GM21515 (cell line): ENCODE data around the gene ERCC6.

Source experiments
- ATAC-seq: cut with Tn5 transposase; IDR thresholded peaks from one replicate; pipeline ENCODE4 v1.9.1; 2021; ENCODE audit not compliant: unreplicated experiment

Gene ERCC6

GRCh38 chr10:49512121-49512809 lies 26.7 kb downstream of the ERCC6 start:
- ATAC-seq: no peak

- ATAC-seq: no peak
These were observed 29.1 kb downstream of the ERCC6 start for GRCh38 chr10:49509771-49510303.

- no peak for ATAC-seq
These were observed 30.3 kb downstream of the ERCC6 start for GRCh38 chr10:49508654-49509053.

GRCh38 chr10:49508249-49508648 lies 30.7 kb downstream of the ERCC6 start:
- ATAC-seq: no peak

GRCh38 chr10:49505589-49505988 lies 33.3 kb downstream of the ERCC6 start:
- no peak for ATAC-seq

- ATAC-seq: no peak
These were observed 33.8 kb downstream of the ERCC6 start for GRCh38 chr10:49505076-49505475.

- ATAC-seq: no peak
These were observed 34.4 kb downstream of the ERCC6 start for GRCh38 chr10:49504528-49504927.

GRCh38 chr10:49502358-49502757 lies 36.6 kb downstream of the ERCC6 start:
- ATAC-seq: no peak

GRCh38 chr10:49500412-49500811 lies 38.5 kb downstream of the ERCC6 start:
- ATAC-seq: no peak

- no peak for ATAC-seq
These were observed 39.5 kb downstream of the ERCC6 start for GRCh38 chr10:49499305-49499851.

GRCh38 chr10:49498425-49498824 lies 40.5 kb downstream of the ERCC6 start:
- no peak for ATAC-seq

- ATAC-seq: no peak
These were observed 41.6 kb downstream of the ERCC6 start for GRCh38 chr10:49497358-49497757.

- no peak for ATAC-seq
These were observed 50.7 kb downstream of the ERCC6 start for GRCh38 chr10:49488056-49488717.

- no peak for ATAC-seq
These were observed 52.2 kb downstream of the ERCC6 start for GRCh38 chr10:49486738-49487137.

- ATAC-seq: no peak
These were observed 52.9 kb downstream of the ERCC6 start for GRCh38 chr10:49486009-49486408.

- ATAC-seq: no peak
These were observed 54.3 kb downstream of the ERCC6 start for GRCh38 chr10:49484486-49485235.

- ATAC-seq: no peak
These were observed 60.1 kb downstream of the ERCC6 start for GRCh38 chr10:49478819-49479218.

- ATAC-seq: no peak
These were observed 64.0 kb downstream of the ERCC6 start for GRCh38 chr10:49474901-49475300.

GRCh38 chr10:49471532-49471931 lies 67.4 kb downstream of the ERCC6 start:
- ATAC-seq: no peak

GRCh38 chr10:49465736-49466135 lies 73.2 kb downstream of the ERCC6 start:
- ATAC-seq: no peak
